GM18951 (cell line): Measurements from ENCODE around the gene LRRIQ1.

ENCODE experiments used
- POLR2A ChIP-seq: IDR thresholded peaks from 4 replicates; pipeline ENCODE4 v1.6.1; 2011; ENCODE audit warnings: mild to moderate bottlenecking; ENCODE audit not compliant: insufficient read length, insufficient read depth; ENCODE audit errors: extremely low read depth
- in situ Hi-C: fragments of 300-500 bp; cut with MboI; formaldehyde crosslinking; loops from one replicate; pipeline ENCODE4 v1.12.0; 2022; ENCODE audit warnings: low sequenced_read_pairs, mixed read lengths, inconsistent platforms; ENCODE audit not compliant: unreplicated experiment

LRRIQ1 gene

GRCh38 chr12:85085066-85085465, 48.9 kb downstream of the LRRIQ1 start:
- TF ChIP-seq POLR2A = no peak
- in situ Hi-C loops = no loop called here

GRCh38 chr12:85089792-85090191, 53.6 kb downstream of the LRRIQ1 start:
- TF ChIP-seq POLR2A = no peak
- in situ Hi-C loops = no loop called here

GRCh38 chr12:85092814-85093370, 56.7 kb downstream of the LRRIQ1 start:
- TF ChIP-seq POLR2A = no peak
- in situ Hi-C loops = no loop called here

GRCh38 chr12:85095501-85095900, 59.4 kb downstream of the LRRIQ1 start:
- TF ChIP-seq POLR2A = no peak
- in situ Hi-C loops = no loop called here

- in situ Hi-C loops = no loop called here
These were observed 94.5 kb downstream of the LRRIQ1 start for GRCh38 chr12:85130646-85131045.

DNA sequence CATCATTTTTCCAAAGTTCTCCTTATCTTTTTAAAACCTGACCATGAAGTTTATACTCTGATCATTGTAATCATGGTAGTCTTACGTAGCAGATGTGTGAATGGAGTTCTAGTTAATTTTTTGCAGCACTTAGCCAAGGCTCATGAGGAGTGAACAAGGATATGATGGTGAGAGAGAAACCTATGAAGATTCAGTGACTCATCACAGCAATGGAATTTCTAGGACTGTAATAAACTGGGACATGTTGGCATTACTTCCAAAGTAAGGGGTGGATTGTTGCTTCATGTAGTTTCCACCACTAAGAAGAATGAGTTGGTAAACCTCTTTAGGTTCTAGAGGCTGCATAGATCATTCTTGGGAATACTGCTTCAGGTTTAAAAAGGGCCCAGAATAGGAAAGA, 102.7 kb downstream of the LRRIQ1 start:
- no peak for TF ChIP-seq POLR2A
- in situ Hi-C loops = no loop called here

More at GRCh38 chr12:85130646-85131045, 94.5 kb downstream of the LRRIQ1 start:
- TF ChIP-seq POLR2A = no peak

DNA sequence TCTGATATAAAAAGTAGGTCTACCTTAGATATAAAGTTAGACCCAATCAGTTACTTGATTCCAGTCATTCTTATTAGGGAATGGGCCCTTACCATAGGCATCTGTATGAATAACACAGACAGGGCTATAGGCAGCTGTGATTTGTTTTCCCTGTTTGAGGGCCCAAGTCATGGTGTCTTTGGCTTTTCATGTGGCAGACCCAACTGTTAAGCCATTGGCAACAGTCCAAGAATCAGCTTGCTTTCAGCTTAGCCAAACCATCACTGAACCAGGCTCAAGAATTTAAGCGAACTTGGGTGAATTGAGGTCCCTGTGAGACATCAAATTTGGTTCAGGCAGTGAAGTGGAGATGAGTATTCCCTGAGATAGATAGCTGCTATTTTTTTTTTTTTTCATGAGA, 111.2 kb downstream of the LRRIQ1 start:
- TF ChIP-seq POLR2A = no peak
- in situ Hi-C loops = no loop called here

GRCh38 chr12:85152311-85152729, 116.2 kb downstream of the LRRIQ1 start:
- no peak for TF ChIP-seq POLR2A
- in situ Hi-C loops = no loop called here

GRCh38 chr12:85155791-85156190, 119.6 kb downstream of the LRRIQ1 start:
- in situ Hi-C loops = no loop called here
- no peak for TF ChIP-seq POLR2A

GRCh38 chr12:85156569-85156968, 120.4 kb downstream of the LRRIQ1 start:
- in situ Hi-C loops = no loop called here
- TF ChIP-seq POLR2A = no peak

DNA sequence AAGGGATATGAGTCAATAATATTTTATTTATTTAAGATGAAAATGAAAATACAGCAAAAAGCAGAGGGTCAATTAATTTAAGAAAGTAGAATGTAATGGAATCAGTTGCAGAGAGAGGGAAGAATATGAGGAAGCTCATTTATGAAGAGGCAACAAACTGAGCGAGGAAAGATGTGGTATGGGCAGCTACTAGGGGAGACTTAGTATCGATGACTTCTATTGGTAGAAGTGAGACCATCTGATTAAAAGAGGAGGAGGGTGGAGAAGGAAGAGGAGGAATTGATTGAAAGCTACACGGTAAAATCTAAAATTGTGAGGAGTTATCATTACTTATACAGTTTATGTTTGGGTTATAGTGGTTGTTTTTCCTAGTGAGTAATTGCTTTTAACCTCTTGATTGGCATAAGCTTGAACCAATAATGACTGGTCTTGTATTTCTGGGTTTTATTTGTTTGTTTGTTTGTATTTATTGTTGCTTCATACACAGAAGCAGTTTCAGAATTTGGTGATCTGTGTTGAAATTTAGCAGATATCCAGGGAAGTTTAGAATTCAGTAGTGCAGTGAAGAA, 121.0 kb downstream of the LRRIQ1 start:
- in situ Hi-C loops = no loop called here
- TF ChIP-seq POLR2A = no peak

DNA sequence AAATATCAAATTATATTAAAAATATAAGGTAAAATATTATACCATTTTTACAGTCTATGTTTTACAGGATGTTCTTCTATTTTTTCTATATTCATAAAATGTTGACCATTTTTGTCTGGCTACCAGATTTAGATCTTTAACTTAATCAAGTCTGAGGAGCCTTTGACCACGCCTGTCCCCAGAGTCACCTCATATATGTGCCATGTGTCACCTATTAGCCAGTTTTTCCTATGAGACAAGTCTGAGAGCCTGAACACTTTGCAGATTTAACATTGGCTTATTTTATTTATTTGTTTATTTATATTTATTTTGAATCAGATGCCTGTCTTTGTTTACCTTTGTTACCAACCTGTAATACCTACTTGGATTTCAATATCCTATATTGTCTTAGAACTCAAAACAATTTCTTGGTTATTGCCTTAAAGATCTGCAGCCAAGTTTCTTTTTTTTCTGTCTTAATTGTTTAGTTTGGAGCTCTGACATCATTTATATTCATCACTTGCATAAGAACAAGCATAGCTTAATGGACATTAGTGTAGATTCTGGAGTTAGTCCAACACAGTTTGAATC, 127.7 kb downstream of the LRRIQ1 start:
- in situ Hi-C loops = no loop called here
- TF ChIP-seq POLR2A = no peak

GRCh38 chr12:85179680-85180270, 143.6 kb downstream of the LRRIQ1 start:
- no peak for TF ChIP-seq POLR2A
- in situ Hi-C loops = no loop called here

DNA sequence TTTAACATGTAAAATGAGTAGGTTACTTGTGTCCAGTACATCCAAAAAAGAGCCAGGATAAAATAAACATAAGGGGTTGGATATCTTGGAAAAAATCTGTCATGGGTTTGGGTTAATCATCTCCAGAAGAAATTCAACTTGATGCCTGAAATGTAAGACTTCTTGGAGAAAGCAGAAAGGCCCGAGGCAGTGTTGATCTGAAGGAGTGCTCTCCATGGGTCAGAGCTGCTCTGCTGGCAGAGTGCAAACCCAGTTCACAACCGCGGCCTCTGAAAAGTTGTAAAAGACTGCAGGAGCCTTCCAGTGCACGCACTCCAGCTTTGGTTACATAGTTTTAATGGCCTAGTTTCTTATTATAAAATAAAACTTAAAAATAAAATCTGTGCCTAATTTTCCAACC, 146.5 kb downstream of the LRRIQ1 start:
- in situ Hi-C loops = no loop called here
- TF ChIP-seq POLR2A = no peak

DNA sequence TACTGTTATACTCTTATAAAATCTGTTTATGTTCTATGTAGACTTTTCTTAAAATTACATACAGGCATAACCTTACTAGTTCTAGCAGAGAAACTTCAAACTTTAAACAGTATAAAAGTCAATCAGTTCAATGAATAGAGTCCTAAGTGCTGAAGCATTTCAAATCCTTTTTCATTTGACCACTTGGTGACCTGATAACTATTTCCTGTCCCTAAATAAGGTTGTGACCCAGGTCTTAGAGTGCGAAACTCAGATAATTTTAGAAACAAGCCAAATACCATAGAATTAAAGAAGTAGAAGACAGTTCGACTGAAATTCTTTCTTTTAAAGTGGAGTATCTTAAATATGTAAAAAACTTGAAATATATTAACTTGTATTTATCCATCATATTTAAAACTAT, 147.7 kb downstream of the LRRIQ1 start:
- no peak for TF ChIP-seq POLR2A
- in situ Hi-C loops = no loop called here

DNA sequence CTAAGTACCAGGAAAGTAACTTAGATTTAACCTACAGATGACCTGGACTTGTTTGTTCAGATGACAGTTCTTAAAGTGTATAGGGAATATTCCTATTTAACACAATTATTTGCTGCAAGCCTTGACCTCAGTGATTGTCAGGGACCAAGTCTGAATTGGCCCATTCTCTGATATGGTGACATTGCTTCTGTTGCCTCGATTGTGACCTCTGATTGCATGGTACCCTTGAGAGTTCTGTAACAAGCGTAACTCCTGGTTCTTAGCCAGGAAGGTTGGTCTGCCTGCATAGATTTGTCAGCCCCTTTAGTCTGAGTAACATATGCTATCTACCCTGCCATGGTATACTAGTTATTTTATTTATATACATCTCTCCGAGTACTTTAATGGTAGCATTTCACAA, 150.1 kb downstream of the LRRIQ1 start:
- in situ Hi-C loops = no loop called here
- no peak for TF ChIP-seq POLR2A
